Ishikawa (cell line): ENCODE results near the gene CIC.

Experiments
- EP300 ChIP-seq: IDR thresholded peaks from 2 replicates; pipeline ENCODE4 v1.6.1; 2012; ENCODE audit warnings: borderline replicate concordance
- FOXM1 ChIP-seq: IDR thresholded peaks from 2 replicates; pipeline ENCODE4 v1.6.1; 2012; ENCODE audit warnings: low read depth, borderline replicate concordance
- RAD21 ChIP-seq: IDR thresholded peaks from 2 replicates; pipeline ENCODE4 v1.6.1; 2012; ENCODE audit warnings: low read depth
- TAF1 ChIP-seq: IDR thresholded peaks from 2 replicates; pipeline ENCODE4 v1.6.1; 2012; ENCODE audit warnings: low read depth, mild to moderate bottlenecking
- ZBTB7A ChIP-seq: IDR thresholded peaks from 2 replicates; pipeline ENCODE4 v1.6.1; 2012; ENCODE audit warnings: low read depth
- TF ChIP-seq, protein P1 (sequence below): IDR thresholded peaks from 2 replicates; pipeline ENCODE4 v1.6.1; 2012
- TF ChIP-seq, protein P2 (sequence below): IDR thresholded peaks from 2 replicates; pipeline ENCODE4 v1.6.1; 2012; ENCODE audit warnings: low read depth, mild to moderate bottlenecking

DNA sequence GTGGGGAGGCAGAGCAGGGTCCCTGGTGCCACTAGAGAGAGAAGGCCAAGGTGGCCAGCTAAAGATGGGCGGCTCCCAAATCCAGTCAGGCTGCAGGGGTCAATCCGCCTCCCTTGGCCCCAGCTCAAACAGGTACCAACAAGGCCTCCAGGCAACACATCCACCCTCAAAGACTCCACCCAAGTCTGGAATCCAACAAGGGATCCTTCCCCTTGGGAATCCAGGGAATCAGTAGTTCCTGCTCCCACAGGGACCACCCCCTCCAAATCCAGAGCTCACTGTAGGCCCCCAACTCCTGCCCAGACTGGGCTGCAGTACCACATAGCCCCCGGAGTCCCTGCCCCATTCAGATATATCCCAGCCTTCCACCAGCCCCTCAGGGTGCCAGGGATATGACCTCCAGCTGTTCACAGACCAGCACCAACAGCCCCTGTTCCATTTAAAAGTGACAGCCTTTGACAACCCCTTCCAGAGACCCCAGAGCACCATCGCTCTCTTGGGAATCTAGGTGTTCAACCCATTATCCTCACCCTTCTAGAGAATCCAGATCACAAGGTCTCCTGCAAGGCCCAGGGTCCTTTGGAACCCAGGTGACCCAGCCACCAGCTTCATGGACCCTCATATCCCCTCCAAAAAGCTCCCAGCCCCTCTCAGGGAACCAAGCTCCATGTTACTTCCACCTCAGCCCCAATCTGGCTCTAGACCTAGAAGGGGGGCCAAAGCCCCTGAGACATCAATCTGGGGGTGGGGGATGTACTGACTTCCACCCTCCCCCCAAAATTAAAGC lies 17.3 kb upstream of the CIC start:
- TF ChIP-seq TAF1 (no peak), EP300 (no peak), FOXM1 (no peak), ZBTB7A (0 out of 2 replicates have a peak, but pooled peaks have one; percentile 2), RAD21 (no peak)
- TF ChIP-seq, protein P1, sequence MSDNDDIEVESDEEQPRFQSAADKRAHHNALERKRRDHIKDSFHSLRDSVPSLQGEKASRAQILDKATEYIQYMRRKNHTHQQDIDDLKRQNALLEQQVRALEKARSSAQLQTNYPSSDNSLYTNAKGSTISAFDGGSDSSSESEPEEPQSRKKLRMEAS: no peak
- TF ChIP-seq, protein P2, sequence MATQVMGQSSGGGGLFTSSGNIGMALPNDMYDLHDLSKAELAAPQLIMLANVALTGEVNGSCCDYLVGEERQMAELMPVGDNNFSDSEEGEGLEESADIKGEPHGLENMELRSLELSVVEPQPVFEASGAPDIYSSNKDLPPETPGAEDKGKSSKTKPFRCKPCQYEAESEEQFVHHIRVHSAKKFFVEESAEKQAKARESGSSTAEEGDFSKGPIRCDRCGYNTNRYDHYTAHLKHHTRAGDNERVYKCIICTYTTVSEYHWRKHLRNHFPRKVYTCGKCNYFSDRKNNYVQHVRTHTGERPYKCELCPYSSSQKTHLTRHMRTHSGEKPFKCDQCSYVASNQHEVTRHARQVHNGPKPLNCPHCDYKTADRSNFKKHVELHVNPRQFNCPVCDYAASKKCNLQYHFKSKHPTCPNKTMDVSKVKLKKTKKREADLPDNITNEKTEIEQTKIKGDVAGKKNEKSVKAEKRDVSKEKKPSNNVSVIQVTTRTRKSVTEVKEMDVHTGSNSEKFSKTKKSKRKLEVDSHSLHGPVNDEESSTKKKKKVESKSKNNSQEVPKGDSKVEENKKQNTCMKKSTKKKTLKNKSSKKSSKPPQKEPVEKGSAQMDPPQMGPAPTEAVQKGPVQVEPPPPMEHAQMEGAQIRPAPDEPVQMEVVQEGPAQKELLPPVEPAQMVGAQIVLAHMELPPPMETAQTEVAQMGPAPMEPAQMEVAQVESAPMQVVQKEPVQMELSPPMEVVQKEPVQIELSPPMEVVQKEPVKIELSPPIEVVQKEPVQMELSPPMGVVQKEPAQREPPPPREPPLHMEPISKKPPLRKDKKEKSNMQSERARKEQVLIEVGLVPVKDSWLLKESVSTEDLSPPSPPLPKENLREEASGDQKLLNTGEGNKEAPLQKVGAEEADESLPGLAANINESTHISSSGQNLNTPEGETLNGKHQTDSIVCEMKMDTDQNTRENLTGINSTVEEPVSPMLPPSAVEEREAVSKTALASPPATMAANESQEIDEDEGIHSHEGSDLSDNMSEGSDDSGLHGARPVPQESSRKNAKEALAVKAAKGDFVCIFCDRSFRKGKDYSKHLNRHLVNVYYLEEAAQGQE: no peak
